Kidney (tissue), 14 donors: ENCODE data around the gene MYH16. TPM values are rescaled to one million over a fixed set of nuclear protein-coding genes. Genes with fewer than 3 reads are reported as not detected.
A peak's percentile ranks its signal among the peaks of the same experiment; 100 is the strongest.
"Not testable (repeated sequence)": the region's sequence is repeated elsewhere in the genome, so short reads cannot be mapped to it uniquely, and the experiment has no call there.

Experiments used
- DNase-seq, 5 donors: peaks; one replicate each; pipeline ENCODE4 v3.0.0-alpha.2; 2013 to 2020
- FAIRE-seq: peaks from 2 replicates; lab custom pipeline; 2012; peaks lifted over from hg19 to GRCh38; lab: Jason Lieb, UNC
- H3K27ac ChIP-seq, 2 donors: one replicate each; pipeline ENCODE4 v1.7.0; 2013; ENCODE audit warnings: low read depth in 2 of 2, low read length in 2 of 2, inconsistent platforms in 1 of 2
- H3K27me3 ChIP-seq: one replicate; pipeline ENCODE4 v1.7.1; 2013; ENCODE audit warnings: low read length, inconsistent platforms; ENCODE audit not compliant: control insufficient read depth, insufficient read depth
- H3K36me3 ChIP-seq, 3 donors: one replicate each; pipeline versions ENCODE4 v1.7.0 to v1.7.1; 2013; ENCODE audit warnings: low read length in 3 of 3, control low read depth in 1 of 3, inconsistent platforms in 1 of 3; ENCODE audit not compliant: insufficient read depth in 3 of 3, control insufficient read depth in 2 of 3
- H3K4me1 ChIP-seq, 3 donors: one replicate each; pipeline versions ENCODE4 v1.7.0 to v1.7.1; 2013; ENCODE audit warnings: low read length in 3 of 3, inconsistent platforms in 1 of 3, low read depth in 1 of 3; ENCODE audit not compliant: control insufficient read depth in 2 of 3, insufficient read depth in 2 of 3
- H3K4me3 ChIP-seq, 3 donors: one replicate each; pipeline versions ENCODE4 v1.7.0 to v1.8.1; 2013; ENCODE audit warnings: low read length in 3 of 3, control low read depth in 1 of 3, inconsistent platforms in 1 of 3
- H3K9ac ChIP-seq, 3 donors: one replicate each; pipeline versions ENCODE4 v1.7.0 to v1.7.1; 2013; ENCODE audit warnings: low read length in 3 of 3, control low read depth in 1 of 3, inconsistent platforms in 1 of 3
- H3K9me3 ChIP-seq, 3 donors: one replicate each; pipeline versions ENCODE4 v1.7.0 to v1.7.1; 2013; ENCODE audit warnings: low read length in 3 of 3, control low read depth in 1 of 3, inconsistent platforms in 1 of 3; ENCODE audit not compliant: control insufficient read depth in 2 of 3, insufficient read depth in 1 of 3
- CTCF ChIP-seq: IDR thresholded peaks from 3 replicates; pipeline ENCODE4 v1.5.1; 2012; ENCODE audit warnings: mild to moderate bottlenecking, moderate library complexity, borderline replicate concordance; ENCODE audit not compliant: insufficient read depth; ENCODE audit errors: extremely low read depth
- intact Hi-C: fragments of 100-400 bp; cut with DNase I; formaldehyde crosslinking; loops from one replicate; pipeline ENCODE4 v1.11.1; 2022
- polyA plus RNA-seq: library from polyadenylated mRNA; stranded (reverse); fragments of 350-450 nt; fragmentation: Illumina TruSeq; extraction: RNeasy Lipid Tissue Mini Kit (QIAGEN cat#74804); gene quantifications from one replicate; pipeline ENCODE4 v1.2.3, GENCODE V29; 2014; ENCODE audit warnings: low read depth, low replicate concordance; ENCODE audit not compliant: insufficient read depth
- total RNA-seq: library from RNA; stranded (reverse); fragmentation: NEBNext Ultra II Directional; extraction: Animal tissue kit (Norgen Biotek cat#: 25700); gene quantifications from one replicate; pipeline ENCODE4 v1.2.1, GENCODE V29; 2021
- donor health status: control.
- donor health status: control.
- donor health status: control.
- donor health status: control.
- donor health status: control.
- donor health status: DM: yes; HTN: yes; CAD: no.
- donor health status: Normal renal cell carcinoma (clear cell type).

The MYH16 gene
- total and polyA plus RNA-seq, 2 donors from 2014 or later, result not detected

- Histone ChIP-seq H3K27me3 (no peaks in the 10 kb centered on the region), H3K27ac (no peak overlapping the region), H3K9ac (no peak overlapping the region), H3K36me3 (peaks cover 4 to 36% (median 21%) of the 10 kb centered on the region in 3 donors), H3K4me1 (no peaks in the 10 kb centered on the region), H3K9me3 (no peaks in the 10 kb centered on the region), H3K4me3 (no peak overlapping the region)
- DNase-seq, result no peak
- no peak for FAIRE-seq
- TF ChIP-seq CTCF, result no peak
- intact Hi-C loops, result no loop called here
These were observed 79.6 kb downstream of the MYH16 start for GRCh38 chr7:99352247-99352646.

GRCh38 chr7:99355098-99355497 lies 82.5 kb downstream of the MYH16 start:
- H3K4me1 ChIP-seq, result no peaks in the 10 kb centered on the region
- FAIRE-seq, result no peak
- no peak for DNase-seq
- peaks cover 7 to 42% (median 27%) of the 10 kb centered on the region in 3 donors for H3K36me3 ChIP-seq
- no peak overlapping the region for H3K9ac ChIP-seq
- no peaks in the 10 kb centered on the region for H3K9me3 ChIP-seq
- no peak for TF ChIP-seq CTCF
- H3K27me3 ChIP-seq, result no peaks in the 10 kb centered on the region
- H3K27ac ChIP-seq, result no peak overlapping the region
- no peak overlapping the region for H3K4me3 ChIP-seq
- intact Hi-C loops, result no loop called here

- no peaks in the 10 kb centered on the region for H3K9me3 ChIP-seq
- FAIRE-seq (no peak), DNase-seq (peak in 1 of 5 donors; percentile 52)
- TF ChIP-seq CTCF, result no peak
- peaks cover 3 to 34% (median 25%) of the 10 kb centered on the region in 3 donors for H3K36me3 ChIP-seq
- H3K4me1 ChIP-seq, result no peaks in the 10 kb centered on the region
- H3K27me3 ChIP-seq, result no peaks in the 10 kb centered on the region
- no peak overlapping the region for H3K27ac ChIP-seq
- intact Hi-C loops, result no loop called here
- H3K9ac ChIP-seq, result no peak overlapping the region
- no peak overlapping the region for H3K4me3 ChIP-seq
These were observed 85.3 kb downstream of the MYH16 start for GRCh38 chr7:99357701-99358490.

- intact Hi-C loops, H3K27ac ChIP-seq, H3K9ac ChIP-seq, H3K27me3 ChIP-seq, FAIRE-seq, H3K4me3 ChIP-seq, H3K4me1 ChIP-seq, H3K9me3 ChIP-seq, DNase-seq: not testable (repeated sequence)
- peaks cover 3 to 35% (median 28%) of the 10 kb centered on the region in 3 donors for H3K36me3 ChIP-seq
These were observed 85.9 kb downstream of the MYH16 start for GRCh38 chr7:99358521-99358920.
